ENCODE data around the gene FGF18.
"Not testable (repeated sequence)": the region's sequence is repeated elsewhere in the genome, so short reads cannot be mapped to it uniquely, and the experiment has no call there.

The FGF18 gene

GRCh38 chr5:171497494-171497893, 78.0 kb downstream of the FGF18 start:
- not testable (repeated sequence) for DNase-seq (ENCODE audit: low spot score)

GRCh38 chr5:171498166-171498565, 78.7 kb downstream of the FGF18 start:
- no peak for DNase-seq (ENCODE audit: low spot score)

DNA sequence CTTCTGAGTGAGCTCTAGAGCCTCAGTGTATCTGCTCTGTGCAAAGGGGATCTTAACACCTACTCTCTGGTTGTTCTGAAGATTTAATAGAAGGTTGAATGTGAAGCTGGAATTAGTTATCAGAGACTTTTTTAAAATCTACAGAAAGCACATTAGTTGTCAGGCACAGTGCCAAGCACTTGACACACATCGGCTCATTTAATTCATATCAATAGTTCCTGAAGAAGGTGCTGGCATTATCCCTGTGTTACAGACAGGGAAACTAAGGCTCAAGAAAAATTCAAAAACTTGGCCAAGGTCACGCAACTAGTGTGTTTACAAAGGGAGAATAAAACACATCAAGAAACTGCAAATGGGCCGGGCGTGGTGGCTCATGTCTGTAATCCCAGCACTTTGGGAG, 80.2 kb downstream of the FGF18 start:
- DNase-seq (ENCODE audit: low spot score) = no peak

- no peak for DNase-seq (ENCODE audit: low spot score)
Observed at GRCh38 chr5:171505473-171506043, 86.1 kb downstream of the FGF18 start.

DNA sequence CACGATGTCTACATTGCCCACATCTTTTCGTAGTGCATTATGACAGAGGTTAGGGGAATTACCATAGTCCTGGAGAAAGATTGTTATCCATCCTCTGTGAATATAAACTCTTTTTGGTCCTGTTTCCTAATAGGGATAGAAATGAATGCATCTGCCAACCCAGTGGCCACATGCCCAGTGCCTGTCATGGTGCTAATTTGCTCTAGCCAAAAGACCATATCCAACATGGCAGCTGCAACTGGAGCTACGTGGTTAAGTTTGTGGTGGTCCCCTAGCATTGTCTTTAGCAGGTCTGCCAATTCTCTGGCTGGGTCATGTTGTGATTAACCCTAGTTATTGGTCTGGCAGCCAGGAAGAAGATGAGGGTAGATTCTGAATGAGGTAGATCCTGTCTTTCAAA, 87.5 kb downstream of the FGF18 start:
- no peak for DNase-seq (ENCODE audit: low spot score)

Measured in activated CD4-positive, alpha-beta T cell treated with anti-CD3 and anti-CD28 coated beads, Interleukin-2, Interleukin-4, amounts not matched to agents 100 ng/mL and 50 ng/mL, durations not matched to agents 16 hours and 8 hours (primary cell).